ENCODE data around the gene HACE1.
"Not testable (repeated sequence)": the region's sequence is repeated elsewhere in the genome, so short reads cannot be mapped to it uniquely, and the experiment has no call there.

Gene HACE1

DNA sequence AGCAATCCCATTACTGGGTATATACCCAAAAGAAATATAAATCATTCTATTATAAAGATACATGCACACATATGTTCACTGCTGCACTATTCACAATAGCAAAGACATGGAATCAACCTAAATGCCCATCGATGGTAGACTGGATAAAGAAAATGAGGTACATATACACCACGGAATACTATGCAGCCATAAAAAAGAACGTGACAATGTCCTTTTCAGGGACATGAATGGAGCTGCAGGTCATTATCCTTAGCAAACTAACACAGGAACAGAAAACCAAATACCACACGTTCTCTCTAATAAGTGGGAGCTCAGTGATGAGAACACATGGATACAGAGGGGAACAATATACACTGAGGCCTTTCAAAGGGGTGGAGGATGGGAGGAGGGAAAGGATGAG, 38.9 kb downstream of the HACE1 start:
- DNase-seq = not testable (repeated sequence)

DNA sequence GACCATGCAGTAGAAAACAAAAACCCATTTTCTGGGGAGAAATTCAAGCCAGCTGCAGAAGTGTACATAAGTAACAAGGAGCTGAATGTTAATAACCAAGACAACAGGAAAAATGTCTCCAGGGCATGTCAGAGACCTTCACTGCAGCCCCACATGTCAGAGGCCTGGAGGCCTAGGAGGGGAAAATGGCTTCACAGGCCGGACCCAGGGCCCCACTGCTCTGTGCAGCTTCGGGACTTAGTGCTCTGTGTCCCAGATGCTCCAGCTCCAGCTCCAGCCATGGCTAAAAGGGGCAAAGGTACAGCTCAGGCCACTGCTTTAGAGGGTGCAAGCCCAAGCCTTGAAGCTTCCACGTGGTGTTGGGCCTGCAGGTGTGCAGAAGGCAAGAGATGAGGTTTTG, 43.6 kb downstream of the HACE1 start:
- DNase-seq = no peak

DNA sequence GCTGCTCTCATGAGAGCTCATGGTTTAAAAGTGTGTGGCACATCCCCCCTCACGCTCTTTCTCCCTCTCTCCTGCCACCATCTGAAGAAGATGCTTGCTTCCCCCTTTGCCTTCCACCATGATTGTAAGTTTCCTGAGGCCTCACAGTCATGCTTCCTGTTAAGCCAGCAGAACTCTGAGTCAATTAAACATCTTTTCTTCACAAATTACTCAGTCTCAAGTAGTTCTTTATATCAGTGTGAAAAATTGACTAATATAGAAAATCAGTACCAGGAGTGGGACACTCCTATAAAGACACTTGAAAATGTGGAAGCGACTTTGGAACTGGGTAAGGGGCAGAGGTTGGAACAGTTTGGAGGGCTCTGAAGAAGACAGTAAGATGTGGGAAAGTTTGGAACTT, 45.0 kb downstream of the HACE1 start:
- DNase-seq = no peak

DNA sequence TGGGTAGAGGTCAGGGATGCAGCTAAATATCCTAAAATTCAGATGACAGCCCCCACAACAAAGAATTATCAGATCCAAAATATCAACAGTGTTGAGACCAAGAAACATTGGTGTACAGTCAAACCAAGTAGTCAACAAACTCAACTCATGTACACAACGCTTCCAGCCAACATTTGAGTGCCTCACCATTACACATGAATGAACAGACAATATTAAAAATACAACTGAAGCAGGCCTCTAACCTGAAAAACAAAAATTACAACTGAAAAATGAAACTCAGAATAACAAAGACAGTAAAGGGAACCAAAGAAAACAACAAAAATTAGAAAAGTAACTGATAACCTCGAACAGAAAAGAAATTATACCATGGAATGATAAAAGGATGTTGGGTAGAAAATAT, 46.2 kb downstream of the HACE1 start:
- DNase-seq = no peak

DNA sequence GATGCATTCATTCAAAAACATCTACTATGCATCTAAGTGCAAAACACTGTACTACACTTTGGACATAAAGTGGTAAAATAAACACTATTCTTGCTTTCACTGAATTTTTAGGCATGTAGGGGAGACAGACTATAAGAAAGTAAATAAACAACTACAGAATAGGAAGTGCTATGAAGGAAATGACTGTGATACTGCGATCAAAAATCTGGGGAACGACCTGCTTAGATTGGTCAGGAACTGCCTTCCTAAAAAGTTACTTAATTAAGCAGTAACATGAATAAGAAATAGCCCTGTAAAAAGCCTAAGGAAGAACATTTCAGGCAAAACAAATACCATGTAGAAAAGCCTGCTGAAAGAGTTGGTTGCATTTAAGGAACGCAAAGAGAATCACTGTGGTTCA, 50.6 kb downstream of the HACE1 start:
- DNase-seq = no peak

DNA sequence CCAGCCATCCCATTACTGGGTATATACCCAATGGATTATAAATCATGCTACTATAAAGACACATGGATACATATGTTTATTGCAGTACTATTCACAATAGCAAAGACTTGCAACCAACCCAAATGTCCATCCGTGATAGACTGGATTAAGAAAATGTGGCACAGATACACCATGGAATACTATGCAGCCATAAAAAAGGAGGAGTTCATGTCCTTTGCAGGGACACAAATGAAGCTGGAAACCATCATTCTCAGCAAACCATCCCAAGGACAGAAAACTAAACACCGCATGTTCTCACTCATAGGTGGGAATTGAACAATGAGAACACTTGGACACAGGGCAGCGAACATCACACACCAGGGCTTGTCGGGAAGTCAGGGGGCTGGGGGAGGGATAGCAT, 54.4 kb downstream of the HACE1 start:
- not testable (repeated sequence) for DNase-seq

DNA sequence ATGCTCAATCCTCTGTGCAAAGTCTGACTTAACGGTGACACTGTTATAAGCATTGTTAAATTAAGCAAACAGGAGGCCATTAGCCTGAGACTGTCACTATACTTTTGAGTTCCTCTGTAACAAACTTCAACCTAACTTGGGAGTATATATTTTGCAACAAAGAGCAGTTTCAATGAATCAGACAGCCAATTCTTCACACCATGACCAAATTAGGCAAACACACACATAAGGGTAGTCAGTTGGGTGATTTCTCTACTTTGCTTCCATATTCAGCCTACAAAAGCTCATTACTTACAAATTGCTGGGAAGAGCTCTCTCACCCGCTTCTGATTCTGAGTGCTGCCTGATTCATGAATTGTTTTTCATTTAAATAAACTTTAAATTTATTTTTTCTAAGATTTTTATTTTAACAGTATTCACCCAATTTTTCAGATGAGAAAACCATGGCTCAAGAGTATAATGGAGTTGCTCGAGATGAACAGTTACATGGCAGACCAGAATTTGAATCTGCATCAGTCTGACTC, 60.5 kb downstream of the HACE1 start:
- no peak for DNase-seq

DNA sequence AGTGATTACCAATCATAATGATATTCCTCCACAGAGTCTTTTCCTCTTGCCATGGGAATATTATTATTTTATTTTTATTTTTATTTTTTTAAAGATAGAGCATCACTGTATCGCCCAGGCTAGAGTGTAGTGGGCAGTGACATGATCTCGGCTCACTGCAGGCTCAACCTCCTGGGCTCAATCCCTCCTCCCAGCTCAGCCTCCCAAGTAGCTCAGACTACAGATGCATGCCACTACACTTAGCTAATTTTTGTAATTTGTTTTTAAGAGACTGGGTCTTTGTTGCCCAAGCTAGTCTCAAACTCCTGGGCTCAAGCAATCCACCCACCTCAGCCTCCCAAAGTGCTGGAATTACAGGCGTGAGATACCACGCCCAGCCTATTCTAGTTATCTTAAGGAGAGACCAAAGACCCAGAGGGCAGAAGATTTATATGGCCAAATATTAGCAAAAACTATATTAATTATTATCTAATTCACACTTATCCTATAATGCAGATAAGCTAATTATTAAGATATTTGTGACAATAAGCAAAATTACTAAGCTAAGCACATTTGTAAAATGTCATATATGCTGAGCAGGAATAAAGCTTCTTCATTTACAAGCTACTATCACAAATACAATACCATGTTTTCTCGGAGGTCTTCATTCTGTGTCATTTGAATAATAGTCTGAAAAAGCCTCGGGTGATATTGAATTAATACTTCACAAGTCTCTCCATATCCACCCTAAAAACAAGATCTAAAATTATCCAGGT, 63.5 kb downstream of the HACE1 start:
- DNase-seq = no peak

DNA sequence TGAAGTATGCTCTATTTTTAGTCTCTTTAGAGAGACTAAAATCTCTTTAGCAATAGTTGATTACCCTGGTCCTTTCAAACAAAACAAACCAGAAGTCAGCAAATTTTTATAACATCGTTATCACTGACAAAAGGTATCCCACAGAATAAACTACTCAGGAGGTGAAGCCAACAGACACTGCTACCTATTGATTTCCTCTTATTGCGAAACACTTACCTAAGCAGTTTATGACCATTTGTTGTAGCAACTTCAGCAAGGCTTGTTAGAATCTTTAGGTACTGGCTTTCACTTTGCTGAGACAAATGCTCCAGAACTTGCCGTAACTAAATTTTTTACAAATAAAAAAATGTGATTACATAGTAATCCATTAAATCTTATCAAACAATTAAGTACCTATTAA, 64.4 kb downstream of the HACE1 start:
- DNase-seq = no peak

DNA sequence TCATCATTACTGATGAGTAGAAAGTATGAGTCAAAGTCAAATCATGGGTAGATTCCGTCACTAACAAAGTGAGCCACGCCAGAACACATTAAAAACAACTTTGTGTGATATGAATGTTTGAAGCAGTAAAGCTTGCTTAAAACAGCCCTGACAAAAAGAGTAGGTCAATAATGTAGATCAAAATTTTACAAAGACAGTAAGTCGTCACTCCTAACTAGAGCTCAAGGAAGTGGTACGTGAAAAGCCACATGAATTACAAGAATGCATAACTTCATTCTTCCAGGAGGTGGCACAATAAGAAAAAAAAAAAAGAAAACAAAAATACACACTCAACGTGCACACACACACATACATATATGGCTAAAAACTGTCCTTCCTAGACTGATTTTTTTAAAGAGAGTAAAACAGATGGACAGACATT, 69.9 kb downstream of the HACE1 start:
- no peak for DNase-seq

DNA sequence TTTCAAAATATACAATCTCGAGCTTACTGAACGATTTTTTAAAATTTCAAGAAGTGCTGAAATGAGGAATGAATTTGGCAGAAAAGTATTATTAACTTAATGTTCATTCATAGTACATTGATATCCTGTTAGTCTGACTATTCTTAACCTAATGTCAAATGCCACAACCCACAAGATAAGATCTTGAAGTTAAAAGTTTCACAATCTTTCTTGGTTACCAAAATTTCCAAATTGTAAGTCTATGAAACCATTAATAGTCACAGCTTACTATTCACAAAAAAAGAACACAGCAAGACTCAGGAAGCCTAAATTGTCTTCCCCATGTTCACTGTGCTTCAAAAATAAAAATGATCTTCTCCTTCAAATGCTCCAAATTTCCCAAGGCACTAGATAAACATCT, 71.3 kb downstream of the HACE1 start:
- no peak for DNase-seq

DNA sequence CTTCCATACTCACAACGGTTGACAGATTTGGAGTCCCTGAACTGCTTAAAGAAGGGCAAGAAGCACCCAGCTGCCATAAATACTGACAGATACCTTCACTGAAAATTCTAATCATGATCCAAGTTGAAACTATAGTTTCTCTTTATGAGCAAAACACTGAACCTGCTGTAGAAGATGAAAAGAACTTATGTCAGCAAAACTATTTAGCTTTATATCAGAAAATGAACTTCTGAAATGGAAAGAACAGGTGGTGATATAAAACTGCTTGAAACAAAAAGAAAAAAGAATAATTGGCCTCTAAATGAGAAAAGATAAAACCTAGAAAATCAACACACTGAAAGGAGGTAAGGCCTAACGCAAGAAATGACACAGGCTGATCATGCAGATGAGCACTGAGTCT, 72.4 kb downstream of the HACE1 start:
- no peak for DNase-seq

DNA sequence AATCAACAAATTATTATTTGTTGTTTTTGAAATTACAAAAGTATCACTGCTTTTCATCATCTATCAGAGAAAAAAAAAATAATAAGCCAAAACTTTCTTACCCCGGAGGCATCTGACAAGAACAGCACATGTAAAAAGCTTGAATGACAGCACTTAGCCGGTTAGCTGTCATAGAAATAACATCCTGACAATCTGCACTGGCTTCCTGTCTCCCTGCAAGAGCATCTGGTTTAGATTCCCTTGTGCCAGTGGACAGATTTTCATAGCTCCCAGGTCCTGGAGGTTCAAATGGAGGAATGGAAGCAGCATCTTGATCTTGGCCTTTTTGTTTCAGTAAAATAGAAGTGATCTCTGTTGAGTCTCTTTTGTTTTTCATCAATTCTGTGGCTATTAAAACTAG, 74.8 kb downstream of the HACE1 start:
- no peak for DNase-seq

DNA sequence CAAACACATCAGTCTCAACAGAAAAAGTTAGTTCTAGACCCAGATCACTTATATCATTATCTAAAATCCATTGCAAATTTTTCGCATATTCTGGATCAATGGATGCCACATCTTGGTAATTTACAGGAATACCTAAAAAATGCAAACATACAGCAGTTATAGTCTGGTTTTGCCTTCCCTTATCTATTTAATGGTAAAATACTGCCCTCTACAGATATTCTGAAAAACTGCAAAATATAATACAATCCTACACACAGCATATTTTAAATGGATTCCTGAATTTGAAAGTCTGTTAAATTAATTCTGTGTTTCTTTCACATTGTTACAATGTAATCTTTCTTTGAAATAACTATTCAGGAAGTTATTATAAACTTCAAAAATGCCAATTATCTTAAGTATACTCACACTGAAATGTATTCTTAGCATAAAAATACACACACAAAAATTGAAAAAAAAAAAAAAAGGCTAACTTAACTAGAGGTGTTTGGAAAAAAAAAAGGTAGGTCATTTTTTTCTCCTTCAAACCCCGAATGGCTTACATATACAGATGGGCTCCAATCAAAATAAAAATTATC, 88.4 kb downstream of the HACE1 start:
- no peak for DNase-seq

DNA sequence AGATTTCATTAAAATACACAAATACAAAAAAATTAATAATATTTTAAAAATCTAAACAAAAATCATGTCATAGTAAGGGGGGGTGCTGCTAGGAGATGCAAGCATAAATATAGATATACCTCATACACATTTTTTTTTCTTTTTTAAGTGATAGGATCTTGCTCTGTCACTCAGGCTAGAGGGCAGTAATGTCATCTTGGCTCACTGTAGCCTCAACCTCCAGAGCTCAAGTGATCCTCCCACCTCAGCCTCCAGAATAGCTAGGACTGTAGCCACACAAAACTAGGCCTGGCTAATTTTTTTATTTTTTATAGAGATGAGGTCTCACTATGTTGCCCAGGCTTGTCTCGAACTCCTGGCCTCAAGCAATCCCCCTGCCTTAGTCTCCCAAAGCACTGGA, 90.8 kb downstream of the HACE1 start:
- no peak for DNase-seq

DNA sequence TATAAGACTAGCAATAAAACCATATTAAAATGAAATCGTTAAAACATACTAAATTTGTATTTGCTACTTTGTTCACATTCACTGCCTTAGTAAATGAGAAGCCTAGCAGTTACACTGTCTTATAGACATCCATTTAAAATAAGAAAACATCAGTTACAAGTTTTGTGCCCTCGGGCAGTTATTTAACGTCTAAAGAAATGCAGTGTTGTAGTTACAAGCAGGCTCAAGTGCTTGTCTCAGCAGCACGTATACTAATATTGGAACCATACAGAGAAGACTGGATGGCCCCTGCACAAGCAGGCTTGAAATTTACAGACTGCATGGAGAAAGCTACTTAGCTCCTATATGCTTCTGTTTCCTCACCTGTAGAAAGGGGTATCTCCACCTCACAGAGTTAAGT, 93.1 kb downstream of the HACE1 start:
- no peak for DNase-seq

DNA sequence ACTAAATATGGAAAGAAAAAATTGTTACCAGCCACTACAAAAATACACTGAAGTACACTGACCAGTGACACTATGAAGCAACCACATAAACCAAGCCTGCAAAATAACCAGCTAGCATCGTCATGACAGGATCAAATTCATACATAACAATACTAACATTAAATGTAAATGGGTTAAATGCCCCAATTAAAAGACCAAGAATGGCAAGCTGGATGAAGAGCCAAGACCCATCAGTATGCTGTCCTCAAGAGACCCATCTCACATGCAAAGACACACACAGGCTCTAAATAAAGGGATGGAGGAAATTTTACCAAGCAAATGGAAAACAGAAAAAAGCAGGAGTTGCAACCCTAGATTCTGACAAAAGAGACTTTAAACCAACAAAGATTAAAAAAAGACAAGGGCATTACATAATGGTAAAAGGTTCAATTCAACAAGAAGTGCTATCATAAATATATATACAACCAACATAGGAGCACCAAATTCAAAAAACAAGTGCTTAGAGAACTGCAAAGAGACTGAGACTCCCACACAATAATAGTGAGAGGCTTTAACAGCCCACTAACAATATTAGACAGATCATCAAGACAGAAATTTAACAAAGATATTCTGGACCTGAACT, 104.8 kb downstream of the HACE1 start:
- no peak for DNase-seq

DNA sequence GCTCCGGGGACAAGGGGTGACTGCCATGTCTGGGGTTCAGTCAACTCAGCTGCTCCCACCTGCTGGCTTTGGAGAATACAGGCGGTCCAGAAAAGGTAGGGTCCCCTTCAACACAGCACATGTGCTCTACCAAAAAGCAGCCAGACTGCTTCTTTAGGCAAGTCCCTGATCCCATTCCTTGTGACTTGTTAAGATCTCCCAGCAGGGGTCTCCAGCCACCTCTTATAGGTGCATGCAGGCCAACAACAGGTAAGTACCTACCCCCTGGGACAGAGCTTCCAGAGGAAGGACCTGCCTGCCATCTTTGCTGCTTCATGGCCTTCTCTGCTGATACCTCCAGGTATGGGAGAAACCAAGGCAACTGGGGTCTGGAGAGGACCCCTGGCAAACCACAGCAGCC, 106.5 kb downstream of the HACE1 start:
- DNase-seq = no peak

DNA sequence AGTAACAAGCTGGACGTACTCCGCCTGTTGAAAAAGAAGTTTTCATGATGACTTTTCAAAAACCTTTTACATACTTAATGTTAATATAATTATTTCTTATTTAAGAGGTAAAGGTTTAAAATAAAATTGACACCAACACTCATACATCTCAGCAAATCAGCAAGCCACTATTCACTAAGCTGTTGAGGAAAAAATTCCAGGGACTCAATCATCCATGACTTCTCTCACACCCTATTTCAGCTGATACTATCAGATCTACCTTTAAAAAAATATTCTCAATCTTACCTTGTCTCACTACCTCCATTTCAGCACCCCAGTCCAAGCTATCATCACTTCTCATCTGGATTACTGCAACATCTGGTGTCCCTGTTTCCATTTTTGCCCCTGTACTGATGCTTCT, 109.3 kb downstream of the HACE1 start:
- DNase-seq = no peak

DNA sequence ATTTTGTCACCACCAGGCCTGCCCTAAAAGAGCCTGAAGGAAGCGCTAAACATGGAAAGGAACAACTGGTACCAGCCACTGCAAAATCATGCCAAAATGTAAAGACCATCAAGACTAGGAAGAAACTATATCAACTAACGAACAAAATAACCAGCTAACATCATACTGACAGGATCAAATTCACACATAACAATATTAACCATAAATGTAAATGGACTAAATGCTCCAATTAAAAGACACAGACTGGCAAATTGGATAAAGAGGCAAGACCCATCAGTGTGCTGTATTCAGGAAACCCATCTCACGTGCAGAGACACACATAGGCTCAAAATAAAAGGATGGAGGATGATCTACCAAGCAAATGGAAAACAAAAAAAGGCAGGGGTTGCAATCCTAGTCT, 120.6 kb downstream of the HACE1 start:
- not testable (repeated sequence) for DNase-seq

DNA sequence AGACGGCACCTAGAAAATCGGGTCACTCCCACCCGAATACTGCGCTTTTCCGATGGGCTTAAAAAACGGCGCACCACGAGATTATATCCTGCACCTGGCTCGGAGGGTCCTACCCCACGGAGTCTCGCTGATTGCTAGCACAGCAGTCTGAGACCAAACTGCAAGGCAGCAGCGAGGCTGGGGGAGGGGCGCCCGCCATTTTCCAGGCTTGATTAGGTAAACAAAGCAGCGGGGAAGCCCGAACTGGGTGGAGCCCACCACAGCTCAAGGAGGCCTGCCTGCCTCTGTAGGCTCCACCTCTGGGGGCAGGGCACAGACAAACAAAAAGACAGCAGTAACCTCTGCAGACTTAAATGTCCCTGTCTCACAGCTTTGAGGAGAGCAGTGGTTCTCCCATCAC, 122.2 kb downstream of the HACE1 start:
- not testable (repeated sequence) for DNase-seq

DNA sequence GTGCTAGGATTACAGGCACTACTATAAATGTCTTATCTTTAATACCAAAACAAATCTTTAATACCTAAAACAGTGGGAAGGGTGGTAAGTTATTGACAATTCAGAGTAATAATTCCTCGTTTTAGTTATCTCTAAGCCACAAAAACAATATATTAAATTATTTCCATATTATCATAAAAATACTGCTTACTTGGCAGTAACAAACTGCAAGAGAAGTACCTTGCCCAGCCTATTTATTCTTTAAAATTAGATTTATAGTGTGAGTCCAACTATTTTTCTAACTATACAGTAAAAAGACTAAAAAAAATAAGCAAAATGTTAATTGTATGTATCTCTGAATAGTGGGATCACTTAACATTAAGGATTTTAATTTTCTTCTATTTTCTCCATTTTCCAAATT, 123.2 kb downstream of the HACE1 start:
- no peak for DNase-seq

DNA sequence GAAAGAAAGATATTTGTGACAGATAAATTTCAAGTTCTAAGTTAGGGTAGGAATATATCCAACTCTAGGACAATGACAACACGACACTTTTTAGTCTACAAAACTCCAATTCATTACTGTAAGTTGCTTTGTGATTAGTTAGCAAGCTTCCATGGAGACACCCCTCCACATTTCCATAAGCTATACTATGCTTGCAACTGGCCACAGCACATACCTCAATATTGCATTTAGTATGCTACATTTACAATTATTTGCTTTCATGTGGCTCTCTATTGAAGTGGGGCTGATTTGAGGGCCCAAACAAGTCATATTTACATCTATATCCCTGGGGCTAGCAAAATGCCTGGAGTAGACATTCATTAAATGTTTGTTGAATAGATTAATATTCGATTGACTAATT, 129.3 kb downstream of the HACE1 start:
- no peak for DNase-seq

DNA sequence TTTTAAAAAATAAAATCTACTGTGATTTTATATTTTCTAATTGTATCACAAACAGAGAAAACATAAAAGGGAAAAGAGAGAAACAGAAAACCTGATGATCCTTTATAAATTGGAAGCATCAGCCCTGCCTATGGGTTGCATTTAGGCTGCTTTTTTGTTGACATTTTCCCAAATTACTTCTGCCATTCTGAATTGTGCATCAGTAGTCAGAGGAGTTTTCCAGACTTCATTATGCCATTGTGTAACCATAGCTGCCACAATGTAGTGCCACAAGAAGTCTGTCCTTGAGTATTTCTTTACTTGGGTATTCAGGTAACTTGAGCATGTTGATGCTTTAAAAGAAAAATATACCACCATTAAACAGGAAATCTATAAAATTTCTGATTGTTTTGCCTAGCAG, 130.3 kb downstream of the HACE1 start:
- DNase-seq = no peak
